ENCODE results near the gene PTPRT.

PTPRT gene

DNA sequence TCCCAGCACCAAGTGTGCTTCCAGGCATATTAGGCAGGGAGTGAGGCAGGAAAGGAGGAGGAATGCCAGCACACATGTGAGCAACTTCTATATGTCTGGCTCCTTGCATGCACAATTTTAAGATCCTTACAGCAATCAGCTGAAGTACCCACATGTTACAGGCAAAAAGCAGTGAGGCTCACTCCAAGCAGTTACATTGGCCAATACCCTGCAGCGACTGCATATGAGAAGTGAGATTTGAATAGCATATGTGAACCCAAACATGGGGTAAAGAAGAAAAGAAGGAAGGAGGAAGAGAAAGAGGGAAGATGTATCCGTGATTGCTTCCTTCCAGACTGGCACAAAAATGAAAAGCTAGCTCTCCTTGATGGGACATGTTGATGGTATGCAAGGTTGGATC lies 193.6 kb downstream of the PTPRT start:
- TF ChIP-seq, protein P1, sequence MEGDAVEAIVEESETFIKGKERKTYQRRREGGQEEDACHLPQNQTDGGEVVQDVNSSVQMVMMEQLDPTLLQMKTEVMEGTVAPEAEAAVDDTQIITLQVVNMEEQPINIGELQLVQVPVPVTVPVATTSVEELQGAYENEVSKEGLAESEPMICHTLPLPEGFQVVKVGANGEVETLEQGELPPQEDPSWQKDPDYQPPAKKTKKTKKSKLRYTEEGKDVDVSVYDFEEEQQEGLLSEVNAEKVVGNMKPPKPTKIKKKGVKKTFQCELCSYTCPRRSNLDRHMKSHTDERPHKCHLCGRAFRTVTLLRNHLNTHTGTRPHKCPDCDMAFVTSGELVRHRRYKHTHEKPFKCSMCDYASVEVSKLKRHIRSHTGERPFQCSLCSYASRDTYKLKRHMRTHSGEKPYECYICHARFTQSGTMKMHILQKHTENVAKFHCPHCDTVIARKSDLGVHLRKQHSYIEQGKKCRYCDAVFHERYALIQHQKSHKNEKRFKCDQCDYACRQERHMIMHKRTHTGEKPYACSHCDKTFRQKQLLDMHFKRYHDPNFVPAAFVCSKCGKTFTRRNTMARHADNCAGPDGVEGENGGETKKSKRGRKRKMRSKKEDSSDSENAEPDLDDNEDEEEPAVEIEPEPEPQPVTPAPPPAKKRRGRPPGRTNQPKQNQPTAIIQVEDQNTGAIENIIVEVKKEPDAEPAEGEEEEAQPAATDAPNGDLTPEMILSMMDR (conservative IDR thresholded peaks at IDR 0.05; ENCODE audit: control insufficient read depth, insufficient read depth, low read depth, low read length) = no peak
- DNase-seq (ENCODE audit: low read depth) = no peak
- H3K4me3 ChIP-seq (ENCODE audit: control insufficient read depth, low read depth, low read length) = no peak overlapping the region

DNA sequence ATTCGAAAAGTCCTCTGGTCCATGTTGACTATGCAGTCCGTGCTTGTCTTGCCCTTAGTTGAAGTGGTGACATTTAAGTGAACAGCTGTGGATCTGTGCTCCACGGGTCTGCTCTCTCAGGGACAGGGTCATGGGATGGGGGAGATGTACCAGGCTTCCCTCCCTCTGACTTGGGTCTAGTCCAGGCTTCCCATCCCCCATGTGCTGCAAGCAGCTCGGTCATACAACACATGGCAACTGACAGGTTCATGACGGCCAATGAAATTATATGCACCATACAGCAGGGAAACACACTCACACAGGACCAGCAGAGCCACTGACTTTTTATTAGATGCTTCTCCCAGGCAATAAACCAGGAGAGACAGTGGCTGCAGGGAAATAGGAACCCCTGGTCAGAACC lies 201.4 kb downstream of the PTPRT start:
- TF ChIP-seq, protein P1 (conservative IDR thresholded peaks at IDR 0.05; ENCODE audit: control insufficient read depth, insufficient read depth, low read depth, low read length) = no peak
- no peak overlapping the region for H3K4me3 ChIP-seq (ENCODE audit: control insufficient read depth, low read depth, low read length)
- no peak for DNase-seq (ENCODE audit: low read depth)

DNA sequence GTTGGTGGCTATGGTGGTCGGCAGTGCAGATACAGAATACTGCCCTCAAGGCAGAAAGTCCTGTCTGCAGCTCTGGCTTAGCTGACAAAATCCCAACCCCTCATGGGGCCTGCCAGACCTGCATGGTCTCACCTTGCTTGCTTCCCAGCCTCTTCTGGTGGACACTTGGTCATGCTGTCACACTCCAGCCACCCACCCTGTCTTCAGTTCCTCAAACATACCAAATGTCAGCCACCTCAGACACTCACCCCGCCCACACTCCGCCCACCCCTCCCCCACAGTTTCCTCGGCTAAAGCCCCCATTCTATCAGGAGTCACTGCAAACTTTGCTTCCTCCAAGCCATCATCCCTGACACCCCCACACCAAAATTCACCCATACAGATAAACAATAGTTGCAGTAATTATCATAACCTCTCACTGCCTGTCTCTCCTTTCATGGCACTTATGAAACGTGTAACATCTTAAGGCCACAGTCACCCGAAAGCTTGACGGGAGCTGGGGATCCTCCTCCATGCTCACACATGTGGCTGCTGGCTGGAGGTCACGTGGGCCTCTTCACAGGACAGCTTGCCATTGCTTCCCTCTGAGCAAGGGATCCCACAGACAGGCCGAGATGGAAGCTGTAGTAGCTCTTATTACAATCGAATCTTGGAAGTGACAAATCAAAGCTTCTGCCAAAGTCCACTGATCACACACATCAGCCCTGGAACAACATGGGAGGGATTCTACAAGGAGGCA lies 202.2 kb downstream of the PTPRT start:
- DNase-seq (ENCODE audit: low read depth) = no peak
- TF ChIP-seq, protein P1 (conservative IDR thresholded peaks at IDR 0.05; ENCODE audit: control insufficient read depth, insufficient read depth, low read depth, low read length) = no peak
- no peak overlapping the region for H3K4me3 ChIP-seq (ENCODE audit: control insufficient read depth, low read depth, low read length)

DNA sequence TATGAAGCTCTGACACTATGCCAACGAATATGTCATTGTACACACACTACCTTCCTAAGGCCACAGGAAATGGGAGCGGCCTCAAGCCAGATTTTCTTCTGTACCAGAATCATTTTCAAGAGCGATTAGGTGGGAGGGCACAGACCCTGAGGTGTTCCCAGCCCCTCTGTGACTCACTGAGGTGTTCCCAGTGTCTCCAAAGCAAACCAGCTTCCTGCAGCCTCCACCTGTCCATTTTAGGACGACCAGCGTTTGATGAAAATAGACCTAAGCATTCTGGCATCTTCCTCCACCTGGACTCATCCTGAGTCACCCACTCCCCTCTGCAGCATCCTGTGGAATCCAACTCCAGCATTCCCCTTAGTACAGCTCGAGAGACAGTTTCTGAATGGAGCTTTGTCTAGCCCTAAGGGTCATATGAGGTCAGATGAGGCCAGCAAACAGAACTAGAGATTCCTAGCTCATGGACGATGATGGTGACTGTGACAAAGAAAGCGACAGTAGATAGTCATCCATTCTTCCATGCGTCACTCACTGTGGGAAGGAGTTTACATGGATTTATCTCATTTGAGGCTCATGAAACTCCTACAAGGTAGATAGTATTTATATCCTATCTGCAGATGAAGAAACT lies 203.4 kb downstream of the PTPRT start:
- H3K4me3 ChIP-seq (ENCODE audit: control insufficient read depth, low read depth, low read length) = no peak overlapping the region
- no peak for DNase-seq (ENCODE audit: low read depth)
- TF ChIP-seq, protein P1 (conservative IDR thresholded peaks at IDR 0.05; ENCODE audit: control insufficient read depth, insufficient read depth, low read depth, low read length) = no peak

DNA sequence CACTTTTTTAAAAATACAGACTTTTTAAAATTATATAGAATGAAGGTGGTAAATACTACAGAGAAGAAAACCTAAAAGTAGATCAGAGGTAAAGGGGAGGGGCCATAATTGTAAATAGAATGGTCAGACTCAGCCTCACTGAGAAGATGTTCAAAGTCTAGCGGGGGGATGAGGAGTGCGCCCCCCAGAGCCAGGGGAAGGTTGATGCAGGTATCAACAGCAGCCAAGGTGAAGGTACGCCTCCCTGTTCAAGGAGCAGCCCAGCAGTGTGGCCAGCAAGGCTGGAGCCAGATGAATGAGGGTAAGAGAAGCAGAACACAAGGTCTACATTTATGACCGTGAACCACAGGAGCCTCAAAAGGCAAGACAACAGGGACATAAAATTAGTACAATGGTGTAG lies 204.1 kb downstream of the PTPRT start:
- DNase-seq (ENCODE audit: low read depth) = no peak
- TF ChIP-seq, protein P1 (conservative IDR thresholded peaks at IDR 0.05; ENCODE audit: control insufficient read depth, insufficient read depth, low read depth, low read length) = no peak

DNA sequence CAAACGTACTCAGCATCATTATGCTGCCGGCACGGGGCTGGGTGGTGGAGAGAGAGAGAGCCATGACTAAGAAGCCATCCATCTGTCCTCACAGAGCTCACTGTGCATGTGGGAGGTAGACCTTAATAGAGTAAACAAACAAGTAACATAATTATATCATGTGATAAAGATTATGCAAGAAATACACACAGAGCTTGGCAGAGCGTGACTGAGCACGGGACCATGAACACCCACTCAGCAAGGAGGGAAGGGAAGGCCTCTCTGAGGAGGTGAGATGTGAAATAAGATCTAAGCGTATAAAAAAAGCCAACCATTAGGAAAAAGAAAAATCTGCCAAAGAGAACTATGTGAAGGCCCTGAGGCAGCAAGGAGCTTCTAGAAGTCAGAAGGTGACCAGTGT lies 207.5 kb downstream of the PTPRT start:
- H3K4me3 ChIP-seq (ENCODE audit: control insufficient read depth, low read depth, low read length) = no peak overlapping the region
- DNase-seq (ENCODE audit: low read depth) = no peak
- TF ChIP-seq, protein P1 (conservative IDR thresholded peaks at IDR 0.05; ENCODE audit: control insufficient read depth, insufficient read depth, low read depth, low read length) = no peak

More for the DNA sequence above, 204.1 kb downstream of the PTPRT start:
- no peak overlapping the region for H3K4me3 ChIP-seq (ENCODE audit: control insufficient read depth, low read depth, low read length)
